ENCODE results near the gene VDAC2.

VDAC2 gene

DNA sequence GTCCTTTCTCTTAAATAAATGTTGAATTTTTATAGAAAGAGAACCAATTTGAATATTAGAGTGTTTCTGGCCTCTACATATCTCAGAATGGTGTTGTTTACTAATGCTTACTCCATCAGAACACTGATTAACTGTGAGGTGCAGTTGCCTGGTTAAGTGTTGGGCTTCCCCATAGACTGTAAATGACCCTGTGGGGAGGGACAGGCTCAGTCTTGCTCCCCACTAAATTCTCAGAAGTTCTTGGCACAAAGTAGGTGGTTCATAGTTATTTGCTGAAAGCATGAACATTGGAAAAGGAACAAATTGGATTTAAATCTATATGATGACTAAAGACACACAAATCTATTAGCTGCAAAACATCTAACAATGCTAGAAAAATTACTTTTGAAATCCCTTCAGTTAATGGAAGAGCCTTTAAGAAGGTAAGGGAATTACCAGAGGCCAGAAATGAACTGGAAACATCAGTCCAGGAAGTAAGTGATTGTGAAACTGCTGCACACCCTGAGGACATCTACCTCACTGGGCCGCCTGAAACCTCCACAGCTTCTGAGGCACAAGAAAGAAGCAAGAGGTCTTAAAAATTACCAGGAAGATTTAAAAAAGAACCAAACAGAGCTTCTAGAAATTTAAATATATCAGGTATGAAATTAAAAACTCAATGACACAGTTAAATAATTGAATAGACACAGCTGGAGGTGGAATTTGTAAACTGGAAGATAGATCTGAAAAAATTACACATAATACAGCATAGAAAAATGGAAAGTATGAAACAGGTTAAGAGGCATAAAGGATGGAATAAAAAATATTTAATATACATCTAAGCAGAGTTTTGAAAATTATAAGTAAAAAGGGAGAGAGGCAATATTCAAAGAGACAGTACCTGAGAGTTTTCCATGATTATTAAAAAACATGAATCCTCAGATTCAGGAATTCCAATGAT lies 43.0 kb downstream of the VDAC2 start:
- DNase-seq (ENCODE audit: low read depth), result no peak

DNA sequence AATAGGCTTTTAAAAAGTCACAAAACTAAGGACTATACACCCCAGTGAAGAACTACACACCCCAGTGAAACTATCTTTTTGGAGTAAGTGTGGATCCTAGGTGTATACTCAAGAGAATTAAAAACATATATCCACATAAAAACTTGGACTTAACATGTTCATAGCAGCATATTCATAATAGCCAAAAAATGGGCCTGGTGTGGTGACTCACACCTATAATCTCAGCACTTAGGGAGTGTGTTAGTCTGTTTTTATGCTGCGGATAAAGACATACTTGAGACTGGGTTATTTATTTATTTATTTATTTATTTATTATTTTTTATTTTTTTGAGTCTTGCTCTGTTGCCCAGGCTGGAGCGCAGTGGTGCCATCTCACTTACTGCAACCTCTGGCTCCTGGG lies 44.1 kb downstream of the VDAC2 start:
- DNase-seq (ENCODE audit: low read depth), result no peak

GRCh38 chr10:75260990-75261389 lies 50.4 kb downstream of the VDAC2 start:
- DNase-seq (ENCODE audit: low read depth), result no peak

DNA sequence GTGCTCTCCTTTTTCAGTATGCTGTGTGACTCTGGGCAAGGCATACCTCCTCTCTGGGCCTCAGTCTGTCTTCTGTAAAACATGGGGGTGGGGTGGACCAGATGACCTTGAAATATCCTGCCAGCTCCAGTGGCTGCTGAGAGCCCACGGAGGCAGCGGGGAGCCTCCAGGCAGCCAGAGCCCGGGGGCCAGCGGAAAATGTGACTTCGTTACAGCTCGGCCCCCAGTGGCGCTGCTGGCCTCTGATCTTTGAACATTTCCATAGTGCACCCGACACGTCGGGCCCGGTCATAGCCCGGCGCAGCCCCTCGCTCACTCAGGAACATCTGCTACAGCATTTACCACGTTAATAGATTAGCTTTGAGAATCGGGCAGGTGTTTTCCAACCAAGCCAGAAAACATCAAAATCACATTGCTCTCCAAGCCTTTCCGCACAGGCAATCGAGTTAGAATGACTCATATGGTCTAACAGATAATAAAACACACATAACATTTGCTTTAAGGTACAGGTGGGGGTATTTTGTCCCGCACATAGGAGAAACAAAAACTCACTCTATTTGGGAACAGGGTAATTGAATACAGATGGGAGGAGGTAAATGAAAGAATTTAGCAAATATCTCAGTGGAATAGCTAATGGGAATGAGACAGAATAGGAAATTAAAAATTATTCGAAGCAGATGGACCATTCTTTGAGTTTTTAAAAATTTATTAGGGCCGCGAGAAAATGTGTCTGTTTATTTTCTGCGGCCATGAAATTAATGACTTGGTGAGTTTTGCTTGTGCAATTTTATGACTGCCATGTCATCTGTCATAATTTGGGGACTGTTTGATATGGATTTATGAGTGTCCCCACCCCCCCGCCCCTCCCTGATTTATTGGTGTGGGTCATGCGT lies 51.5 kb downstream of the VDAC2 start:
- no peak for DNase-seq (ENCODE audit: low read depth)

DNA sequence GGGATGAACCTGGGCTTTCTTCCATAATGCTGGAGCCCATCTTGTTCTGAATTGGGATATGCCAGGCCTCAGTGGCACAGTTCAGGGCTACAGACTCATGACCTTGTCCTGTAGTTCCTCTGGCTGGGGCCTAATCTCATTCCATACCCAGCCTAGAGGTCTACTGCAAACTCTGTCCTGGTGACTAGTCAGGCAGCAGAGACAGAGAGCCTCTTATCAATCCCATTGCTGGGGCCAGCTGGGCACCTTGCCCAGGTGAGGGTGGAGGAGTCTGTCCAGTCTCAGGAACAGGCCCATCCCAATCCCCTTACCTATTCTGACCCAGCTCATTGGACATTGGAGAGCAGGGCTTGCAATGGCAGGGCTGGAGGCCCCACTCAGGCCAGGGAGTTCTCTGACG lies 53.2 kb downstream of the VDAC2 start:
- DNase-seq (ENCODE audit: low read depth), result no peak

DNA sequence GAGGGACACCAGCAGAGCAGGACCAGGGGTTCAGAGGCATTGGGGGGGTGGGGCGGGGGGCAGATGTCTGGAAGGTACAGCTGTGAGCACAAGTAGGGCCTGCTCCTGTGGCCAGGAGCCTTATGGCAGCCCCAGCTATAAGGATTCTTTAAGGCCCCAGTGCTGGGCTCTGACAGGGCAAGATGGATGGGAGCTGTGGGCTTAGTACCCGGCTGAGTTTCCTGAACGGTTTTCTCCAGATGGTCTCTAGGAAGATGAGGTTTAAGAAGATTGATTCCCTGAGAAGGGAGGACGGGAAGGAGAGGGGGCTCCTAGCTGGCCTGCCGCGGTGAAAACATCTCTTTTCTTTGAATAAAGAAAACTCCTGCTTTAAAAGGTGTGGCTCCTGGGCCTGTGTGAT lies 55.3 kb downstream of the VDAC2 start:
- no peak for DNase-seq (ENCODE audit: low read depth)

DNA sequence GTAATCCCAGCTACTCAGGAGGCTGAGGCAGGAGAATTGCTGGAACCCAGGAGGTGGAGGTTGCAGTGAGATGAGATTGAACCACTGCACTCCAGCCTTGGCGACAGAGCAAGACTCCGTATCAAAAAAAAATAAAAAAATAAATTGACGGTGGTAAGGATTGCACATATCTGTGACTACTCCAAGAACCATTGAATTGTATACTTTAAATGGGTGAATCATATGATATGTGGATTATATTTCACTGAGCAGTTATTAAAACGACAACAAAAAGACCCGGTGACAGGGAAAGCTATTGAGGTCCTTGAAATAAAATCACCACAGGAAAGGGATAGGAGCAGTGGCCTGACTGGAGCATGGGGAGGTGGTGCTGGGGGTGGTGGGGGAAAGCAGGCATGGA lies 56.3 kb downstream of the VDAC2 start:
- DNase-seq (ENCODE audit: low read depth), result no peak

- DNase-seq (ENCODE audit: low read depth), result no peak
These were observed 59.0 kb downstream of the VDAC2 start for GRCh38 chr10:75269605-75270004.

- DNase-seq (ENCODE audit: low read depth), result no peak
These were observed 61.5 kb downstream of the VDAC2 start for GRCh38 chr10:75272094-75272493.

DNA sequence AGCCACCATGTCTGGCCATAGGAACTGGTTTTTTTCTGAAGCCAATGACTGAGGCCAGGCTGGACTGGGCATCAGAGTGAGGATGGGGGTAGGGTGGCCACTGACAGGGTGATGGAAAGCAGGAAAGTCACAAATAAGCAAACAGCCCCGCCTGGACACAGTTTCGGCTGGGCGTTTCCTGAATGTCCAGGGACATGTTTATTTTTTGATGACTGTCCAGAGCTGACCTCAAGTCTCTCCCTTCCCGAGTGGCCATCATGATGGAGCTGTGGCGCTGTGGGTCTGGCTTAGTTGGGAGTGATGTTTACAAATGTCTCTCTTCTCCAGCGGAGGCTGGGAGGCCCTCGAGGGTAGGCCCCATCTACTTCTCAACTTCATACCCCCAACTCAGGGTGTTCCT lies 62.3 kb downstream of the VDAC2 start:
- no peak for DNase-seq (ENCODE audit: low read depth)

GRCh38 chr10:75276069-75276872 lies 65.7 kb downstream of the VDAC2 start:
- DNase-seq (ENCODE audit: low read depth), result no peak

DNA sequence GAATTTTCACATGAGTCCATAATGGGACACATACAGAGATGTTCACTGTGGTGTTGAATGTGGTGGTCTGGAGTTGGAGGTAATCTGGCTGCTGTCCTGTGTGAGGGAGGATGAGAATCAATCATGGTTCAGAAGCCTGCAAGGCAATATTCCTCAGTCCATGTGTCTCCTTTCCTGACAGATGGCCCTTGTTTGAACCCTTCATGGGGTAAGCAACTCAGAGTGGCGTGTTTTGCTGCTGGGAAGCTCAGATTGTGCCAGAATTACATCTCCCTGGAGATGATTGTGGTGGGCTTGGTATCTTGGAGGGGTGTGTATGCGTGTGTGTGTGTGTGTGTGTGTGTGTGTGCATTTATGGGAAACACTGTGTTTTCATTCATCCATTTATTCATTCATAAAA lies 69.6 kb downstream of the VDAC2 start:
- DNase-seq (ENCODE audit: low read depth), result no peak

Measured in activated T-cell treated with anti-CD3 and anti-CD28 coated beads for 48 hours (primary cell).